A549 (cell line): ENCODE measurements around the gene PAQR5.

ENCODE experiments used
- CBX8 ChIP-seq: fragments of 200-600 bp; sonication (generic); IDR thresholded peaks from 2 replicates; pipeline ENCODE4 v1.6.1; 2016
- CHD2 ChIP-seq: fragments of 150-350 bp; IDR thresholded peaks from 2 replicates; pipeline ENCODE4 v1.6.1; 2014; ENCODE audit warnings: low read length; ENCODE audit not compliant: partially characterized antibody
- FOSL2 ChIP-seq, 2 experiments: fragments of 450-650 bp in 1 of 2; fragments of >200 bp in 1 of 2; sonication (Bioruptor Twin) in 1 of 2; formaldehyde crosslinking; IDR thresholded peaks; 2 replicates each; pipeline versions ENCODE4 v1.5.0 to v1.6.1; 2016 to 2020; ENCODE audit warnings: mild to moderate bottlenecking in 1 of 2, moderate library complexity in 1 of 2
- JUNB ChIP-seq: fragments of >200 bp; sonication (Bioruptor Twin); formaldehyde crosslinking; IDR thresholded peaks from 2 replicates; pipeline ENCODE4 v1.6.1; 2016
- POLR2A ChIP-seq: IDR thresholded peaks from 2 replicates; pipeline ENCODE4 v1.6.1; 2012; ENCODE audit warnings: mild to moderate bottlenecking, low read length
- SMC3 ChIP-seq: fragments of >200 bp; sonication (Bioruptor Twin); formaldehyde crosslinking; IDR thresholded peaks from 3 replicates; pipeline ENCODE4 v1.6.1; 2018; ENCODE audit warnings: inconsistent platforms
- TF ChIP-seq, protein P1 (sequence below): fragments of >200 bp; sonication (Bioruptor Twin); formaldehyde crosslinking; IDR thresholded peaks from 3 replicates; pipeline ENCODE4 v1.5.1; 2016

- TF ChIP-seq JUNB = no peak
- no peak for TF ChIP-seq POLR2A
- no peak for TF ChIP-seq FOSL2 (IDR thresholded peaks at IDR 0.05)
- no peak for TF ChIP-seq FOSL2 (CRISPR knock-in tag; IDR thresholded peaks at IDR 0.05)
- no peak for TF ChIP-seq SMC3
- TF ChIP-seq CHD2 = no peak
- no peak for TF ChIP-seq CBX8
- TF ChIP-seq, protein P1, sequence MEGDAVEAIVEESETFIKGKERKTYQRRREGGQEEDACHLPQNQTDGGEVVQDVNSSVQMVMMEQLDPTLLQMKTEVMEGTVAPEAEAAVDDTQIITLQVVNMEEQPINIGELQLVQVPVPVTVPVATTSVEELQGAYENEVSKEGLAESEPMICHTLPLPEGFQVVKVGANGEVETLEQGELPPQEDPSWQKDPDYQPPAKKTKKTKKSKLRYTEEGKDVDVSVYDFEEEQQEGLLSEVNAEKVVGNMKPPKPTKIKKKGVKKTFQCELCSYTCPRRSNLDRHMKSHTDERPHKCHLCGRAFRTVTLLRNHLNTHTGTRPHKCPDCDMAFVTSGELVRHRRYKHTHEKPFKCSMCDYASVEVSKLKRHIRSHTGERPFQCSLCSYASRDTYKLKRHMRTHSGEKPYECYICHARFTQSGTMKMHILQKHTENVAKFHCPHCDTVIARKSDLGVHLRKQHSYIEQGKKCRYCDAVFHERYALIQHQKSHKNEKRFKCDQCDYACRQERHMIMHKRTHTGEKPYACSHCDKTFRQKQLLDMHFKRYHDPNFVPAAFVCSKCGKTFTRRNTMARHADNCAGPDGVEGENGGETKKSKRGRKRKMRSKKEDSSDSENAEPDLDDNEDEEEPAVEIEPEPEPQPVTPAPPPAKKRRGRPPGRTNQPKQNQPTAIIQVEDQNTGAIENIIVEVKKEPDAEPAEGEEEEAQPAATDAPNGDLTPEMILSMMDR = no peak
Measured at GRCh38 chr15:69315402-69316110, 16.8 kb downstream of the PAQR5 start.
